Endothelial cell of umbilical vein (primary cell): ENCODE data around the gene CYB561A3. TPM values are rescaled to one million over a fixed set of nuclear protein-coding genes. Genes with fewer than 3 reads are reported as not detected.

Experiments
- BruUV-seq: library from RNA; stranded (reverse); fragments of 400-500 nt; replicated peaks from 2 replicates; lab custom pipeline; 2021; lab: Mats Ljungman, UMichigan
- CTCF ChIA-PET: fragments of 300-600, 350-600 bp; sonication (Branson Sonifier 250); formaldehyde crosslinking; loops from one replicate; lab custom pipeline; 2021; ENCODE audit warnings: antibody characterized with exemption, inconsistent platforms; lab: Charles Lee
- POLR2A ChIA-PET: fragments of 300-600, 350-600 bp; sonication (Branson Sonifier 250); formaldehyde crosslinking; loops from one replicate; lab custom pipeline; 2021; ENCODE audit warnings: antibody characterized with exemption, inconsistent platforms; lab: Charles Lee
- DNase-seq: peaks from one replicate; pipeline ENCODE4 v3.0.0-alpha.2; 2011; ENCODE audit warnings: low read depth, low spot score
- FAIRE-seq: peaks from 2 replicates; lab custom pipeline; 2011; peaks lifted over from hg19 to GRCh38; lab: Jason Lieb, UNC
- H2AFZ ChIP-seq: 2 replicates; pipeline ENCODE4 v1.6.0; 2012; ENCODE audit warnings: low read depth, low read length, control low read depth, inconsistent platforms
- H3K27ac ChIP-seq: 2 replicates; pipeline ENCODE4 v1.5.1; 2011; ENCODE audit warnings: low read depth, mild to moderate bottlenecking, control low read depth, low read length, moderate library complexity; ENCODE audit not compliant: insufficient read depth
- H3K27me3 ChIP-seq, 2 experiments: 2 replicates each; pipeline versions ENCODE4 v1.6.0 to v1.6.1; 2011; ENCODE audit warnings: low read length in 2 of 2, mixed read lengths in 1 of 2; ENCODE audit not compliant: control insufficient read depth in 2 of 2, insufficient read depth in 2 of 2
- H3K36me3 ChIP-seq, 2 experiments: 2 replicates in 1 of 2; 3 replicates in 1 of 2; pipeline ENCODE4 v1.5.1; 2011; ENCODE audit warnings: low read length in 2 of 2, mild to moderate bottlenecking in 1 of 2, moderate library complexity in 1 of 2; ENCODE audit not compliant: control insufficient read depth in 2 of 2, insufficient read depth in 2 of 2; ENCODE audit errors: extremely low read depth in 1 of 2
- H3K4me1 ChIP-seq: 3 replicates; pipeline ENCODE4 v1.5.1; 2011; ENCODE audit warnings: mild to moderate bottlenecking, low read length; ENCODE audit not compliant: control insufficient read depth, insufficient read depth; ENCODE audit errors: extremely low read depth
- H3K4me2 ChIP-seq: 2 replicates; pipeline ENCODE4 v1.6.1; 2011; ENCODE audit warnings: low read length, control low read depth, mixed read lengths; ENCODE audit not compliant: insufficient read depth
- H3K4me3 ChIP-seq, 3 experiments: fragments of 200-600 bp in 1 of 3; sonication (generic), shearing (Covaris generic) in 1 of 3; replicated peaks in 1 of 3; 2 replicates each; pipeline ENCODE4 v1.5.1; 2011 to 2016; ENCODE audit warnings: control low read depth in 3 of 3, low read length in 3 of 3, mild to moderate bottlenecking in 2 of 3, inconsistent platforms in 1 of 3, low read depth in 1 of 3, moderate library complexity in 1 of 3; ENCODE audit not compliant: insufficient read depth in 1 of 3
- H3K79me2 ChIP-seq: 2 replicates; pipeline ENCODE4 v1.6.0; 2012; ENCODE audit warnings: low read length, inconsistent platforms; ENCODE audit not compliant: control insufficient read depth, insufficient read depth
- H3K9ac ChIP-seq: replicated peaks from 2 replicates; pipeline ENCODE3; 2011; ENCODE audit warnings: low read length, control low read depth; ENCODE audit not compliant: insufficient read depth; ENCODE audit errors: extremely low read depth
- H3K9me1 ChIP-seq: replicated peaks from 3 replicates; pipeline ENCODE4 v1.6.0; 2011; ENCODE audit warnings: mild to moderate bottlenecking, low read length; ENCODE audit not compliant: control insufficient read depth, insufficient read depth; ENCODE audit errors: extremely low read depth
- H3K9me3 ChIP-seq: replicated peaks from 2 replicates; pipeline ENCODE4 v1.5.1; 2012; ENCODE audit warnings: low read length, inconsistent platforms; ENCODE audit not compliant: control insufficient read depth, insufficient read depth
- H4K20me1 ChIP-seq: replicated peaks from 2 replicates; pipeline ENCODE3; 2011; ENCODE audit warnings: mild to moderate bottlenecking, low read length; ENCODE audit not compliant: control insufficient read depth, insufficient read depth; ENCODE audit errors: extremely low read depth
- EZH2 ChIP-seq: IDR thresholded peaks from 2 replicates; pipeline ENCODE4 v1.6.1; 2012; ENCODE audit warnings: borderline replicate concordance, low read depth, mild to moderate bottlenecking, moderate library complexity, low read length, inconsistent platforms; ENCODE audit not compliant: severe bottlenecking
- FOS ChIP-seq: IDR thresholded peaks from 2 replicates; pipeline ENCODE4 v1.6.1; 2011; ENCODE audit warnings: mild to moderate bottlenecking, low read length, moderate library complexity, borderline replicate concordance; ENCODE audit not compliant: insufficient read depth
- GATA2 ChIP-seq: IDR thresholded peaks from 2 replicates; pipeline ENCODE4 v1.7.0; 2011; ENCODE audit warnings: low read depth, mild to moderate bottlenecking, moderate library complexity, mixed read lengths, low read length; ENCODE audit not compliant: insufficient read length, insufficient read depth
- JUN ChIP-seq: IDR thresholded peaks from 2 replicates; pipeline ENCODE4 v1.6.1; 2011; ENCODE audit warnings: borderline replicate concordance, low read depth; ENCODE audit not compliant: insufficient read length, insufficient read depth
- MYC ChIP-seq: IDR thresholded peaks from one replicate; pipeline ENCODE4 v1.6.1; 2011; ENCODE audit warnings: mild to moderate bottlenecking, low read depth, low read length
- POLR2A ChIP-seq: IDR thresholded peaks from 2 replicates; pipeline ENCODE4 v1.6.1; 2012; ENCODE audit warnings: low read depth, mild to moderate bottlenecking, control low read depth, low read length
- POLR2AphosphoS5 ChIP-seq: IDR thresholded peaks from 2 replicates; pipeline ENCODE4 v1.6.1; 2012; ENCODE audit warnings: low read depth, mild to moderate bottlenecking, control low read depth, low read length, moderate library complexity; ENCODE audit not compliant: insufficient read depth
- dilution Hi-C: fragments of 300-500 bp; cut with MboI; formaldehyde crosslinking; loops from one replicate; pipeline ENCODE4 v1.15.0; 2019; ENCODE audit warnings: low sequenced_read_pairs; ENCODE audit not compliant: extremely low pct_ligation_motif_present
- intact Hi-C: fragments of 100-400 bp; cut with micrococcal nuclease; formaldehyde crosslinking; loops from one replicate; pipeline ENCODE4 v1.10.0; 2022
- polyA plus RNA-seq, 4 experiments: library from polyadenylated mRNA; depleted of rRNA in 3 of 4; stranded (reverse) in 3 of 4; unstranded in 1 of 4; fragments of >200 nt; gene quantifications; 2 replicates each; pipeline versions ENCODE4 v1.2.1 to v1.2.3, GENCODE V29; 2011 to 2012; ENCODE audit warnings: missing spikeins in 1 of 4
- total RNA-seq: library from RNA; stranded (reverse); gene quantifications from 2 replicates; pipeline ENCODE4 v1.2.3, GENCODE V29; 2021
- TF ChIP-seq, protein P1 (sequence below): IDR thresholded peaks from 2 replicates; pipeline ENCODE4 v1.6.1; 2011; ENCODE audit not compliant: insufficient read depth, insufficient read length
- TF ChIP-seq, protein P2 (sequence below), 2 donors: IDR thresholded peaks; 1 replicate in 1 of 2; 2 replicates in 1 of 2; pipeline ENCODE4 v1.5.1; 2011; ENCODE audit warnings: low read length in 2 of 2, mild to moderate bottlenecking in 2 of 2, moderate library complexity in 2 of 2, control low read depth in 1 of 2, inconsistent platforms in 1 of 2, low read depth in 1 of 2; ENCODE audit not compliant: insufficient read depth in 1 of 2; ENCODE audit errors: extremely low read depth in 1 of 2

Gene CYB561A3
- total and polyA plus RNA-seq, 2 donors (not counting 3 experiments of a cell fraction or from before 2014, with no cell fraction given), result 41.6 to 103 TPM

DNA sequence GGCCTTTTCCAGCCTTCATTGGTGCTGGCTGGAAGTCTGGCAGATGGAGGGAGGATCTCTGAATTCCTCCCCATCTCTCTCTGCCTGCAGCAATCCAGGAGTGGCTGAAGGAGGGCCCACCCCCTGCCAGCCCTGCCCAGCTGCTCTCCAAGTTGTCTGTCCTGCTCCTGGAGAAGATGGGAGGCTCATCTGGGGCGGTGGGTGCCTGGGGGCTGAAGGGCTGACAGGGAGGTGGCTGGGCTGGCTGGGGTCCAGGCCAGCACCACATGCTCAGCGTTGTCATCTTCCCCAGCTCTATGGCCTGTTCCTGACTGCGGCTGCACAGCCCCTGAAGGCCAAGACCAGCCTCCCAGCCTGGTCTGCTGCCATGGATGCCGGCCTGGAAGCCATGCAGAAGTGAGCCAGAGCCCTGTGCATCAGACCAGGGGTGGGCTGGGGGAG, 16.5 kb downstream of the CYB561A3 start:
- dilution Hi-C loops, result no loop called here
- no peak overlapping the region for H2AFZ ChIP-seq
- H3K4me1 ChIP-seq, result peaks cover 14% of the 10 kb centered on the region
- no peak for FAIRE-seq
- H3K79me2 ChIP-seq, result no peaks in the 10 kb centered on the region
- H4K20me1 ChIP-seq, result no peaks in the 10 kb centered on the region
- H3K9me1 ChIP-seq, result no peaks in the 10 kb centered on the region
- H3K27ac ChIP-seq, result no peak overlapping the region
- CTCF ChIA-PET, result interaction anchor here (0.6 to 2.4 kb wide), 4 partner anchors 9 to 90 kb away, joined by 3 to 17 read pairs (median 3); no protein-coding TSS in a partner anchor
- TF ChIP-seq EZH2, result no peak
- no peak for TF ChIP-seq MYC
- TF ChIP-seq POLR2AphosphoS5, result no peak
- no peak for TF ChIP-seq GATA2
- no peak for TF ChIP-seq JUN
- TF ChIP-seq FOS, result no peak
- TF ChIP-seq, protein P1, sequence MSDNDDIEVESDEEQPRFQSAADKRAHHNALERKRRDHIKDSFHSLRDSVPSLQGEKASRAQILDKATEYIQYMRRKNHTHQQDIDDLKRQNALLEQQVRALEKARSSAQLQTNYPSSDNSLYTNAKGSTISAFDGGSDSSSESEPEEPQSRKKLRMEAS, result no peak
- TF ChIP-seq POLR2A, result no peak
- TF ChIP-seq, protein P2, sequence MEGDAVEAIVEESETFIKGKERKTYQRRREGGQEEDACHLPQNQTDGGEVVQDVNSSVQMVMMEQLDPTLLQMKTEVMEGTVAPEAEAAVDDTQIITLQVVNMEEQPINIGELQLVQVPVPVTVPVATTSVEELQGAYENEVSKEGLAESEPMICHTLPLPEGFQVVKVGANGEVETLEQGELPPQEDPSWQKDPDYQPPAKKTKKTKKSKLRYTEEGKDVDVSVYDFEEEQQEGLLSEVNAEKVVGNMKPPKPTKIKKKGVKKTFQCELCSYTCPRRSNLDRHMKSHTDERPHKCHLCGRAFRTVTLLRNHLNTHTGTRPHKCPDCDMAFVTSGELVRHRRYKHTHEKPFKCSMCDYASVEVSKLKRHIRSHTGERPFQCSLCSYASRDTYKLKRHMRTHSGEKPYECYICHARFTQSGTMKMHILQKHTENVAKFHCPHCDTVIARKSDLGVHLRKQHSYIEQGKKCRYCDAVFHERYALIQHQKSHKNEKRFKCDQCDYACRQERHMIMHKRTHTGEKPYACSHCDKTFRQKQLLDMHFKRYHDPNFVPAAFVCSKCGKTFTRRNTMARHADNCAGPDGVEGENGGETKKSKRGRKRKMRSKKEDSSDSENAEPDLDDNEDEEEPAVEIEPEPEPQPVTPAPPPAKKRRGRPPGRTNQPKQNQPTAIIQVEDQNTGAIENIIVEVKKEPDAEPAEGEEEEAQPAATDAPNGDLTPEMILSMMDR (IDR thresholded peaks at IDR 0.05; ENCODE audit: extremely low read depth in 1 of 2, insufficient read depth in 1 of 2, low read depth in 1 of 2, low read length in 2 of 2), result no peak
- H3K4me2 ChIP-seq, result no peak overlapping the region
- intact Hi-C loops, result no loop called here
- H3K4me3 ChIP-seq, result no peak overlapping the region
- H3K9me3 ChIP-seq, result no peaks in the 10 kb centered on the region
- peaks cover 0 to 7% of the 10 kb centered on the region in 2 experiments for H3K36me3 ChIP-seq
- no TSS peak for BruUV-seq
- POLR2A ChIA-PET, result no interaction called here
- H3K9ac ChIP-seq, result no peak overlapping the region
- H3K27me3 ChIP-seq, result no peaks in the 10 kb centered on the region
- no peak for DNase-seq
